ENCODE results near the gene SLC6A7.

Gene SLC6A7

DNA sequence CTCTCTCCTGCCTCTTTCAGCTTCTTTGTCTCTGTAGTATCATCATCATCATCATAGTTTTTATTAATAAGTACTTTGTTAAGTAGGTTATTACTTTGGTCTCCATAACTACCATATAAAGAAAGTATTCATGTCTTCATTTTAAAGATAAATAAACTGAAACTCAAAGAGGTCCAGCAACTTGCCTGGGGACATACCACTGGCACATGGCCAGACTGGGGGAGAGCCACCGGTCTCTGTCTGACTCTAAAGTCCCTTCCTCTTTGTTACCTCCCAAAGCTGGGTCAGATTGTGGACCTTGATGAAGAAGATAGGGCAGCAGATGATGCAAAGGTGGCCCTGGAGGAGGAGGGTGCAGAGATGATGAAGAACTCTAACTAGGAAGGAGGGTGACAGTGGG lies 14.8 kb upstream of the SLC6A7 start:
- DNase-seq = no peak

DNA sequence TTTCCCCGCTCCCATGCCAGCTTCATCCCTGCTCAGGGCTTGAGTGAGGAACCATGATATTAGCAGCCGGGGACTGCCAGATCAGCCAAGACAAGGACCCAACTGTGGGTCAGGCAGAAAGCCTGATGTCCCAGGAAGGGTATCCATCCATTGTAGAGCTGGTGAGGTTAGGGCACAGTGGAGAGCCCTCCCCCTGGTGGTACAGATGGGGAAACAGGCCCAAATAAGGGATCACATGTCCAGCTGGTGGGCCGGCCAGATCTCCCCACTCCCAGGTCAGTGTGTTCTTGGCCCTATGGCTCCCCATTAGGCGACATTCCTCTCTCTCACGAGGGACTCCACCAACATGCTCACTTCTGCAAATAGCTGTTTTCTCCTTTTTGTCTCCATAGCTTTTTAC lies 14.3 kb upstream of the SLC6A7 start:
- no peak for DNase-seq

DNA sequence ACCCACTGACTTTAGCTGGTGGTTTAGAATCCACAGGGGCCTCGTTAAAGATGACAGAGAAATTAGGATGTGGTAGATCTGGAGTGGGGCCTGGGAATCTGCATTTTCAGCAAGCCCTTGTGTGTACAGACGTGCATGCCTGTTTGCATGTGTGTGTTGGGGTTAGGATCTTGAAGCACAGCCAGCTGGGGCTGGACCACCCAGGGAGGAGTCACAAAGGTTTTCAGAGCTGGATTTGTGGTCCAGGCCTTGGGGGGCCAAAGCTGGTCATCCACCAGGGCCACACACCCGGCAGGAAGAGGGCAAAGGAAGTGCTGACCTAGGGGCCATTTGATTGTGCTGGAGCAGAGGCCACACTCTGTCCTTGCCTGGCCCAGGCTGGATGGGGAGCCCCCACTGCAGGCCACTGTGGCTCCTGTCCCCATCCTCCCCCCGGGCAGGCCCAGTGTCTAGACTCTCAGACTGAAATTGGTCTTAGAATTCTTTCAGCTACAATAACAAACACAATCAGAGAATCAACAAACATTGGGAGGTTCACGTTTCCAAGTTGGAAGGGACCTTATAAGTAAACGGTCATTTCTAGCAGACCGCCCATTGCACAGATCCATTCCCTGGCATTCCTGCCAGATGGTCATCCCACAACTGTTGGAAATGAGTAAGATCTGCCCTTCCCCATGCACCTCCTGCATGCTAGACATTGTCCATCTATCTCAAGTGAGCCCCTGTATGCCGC lies 13.0 kb upstream of the SLC6A7 start:
- no peak for DNase-seq

DNA sequence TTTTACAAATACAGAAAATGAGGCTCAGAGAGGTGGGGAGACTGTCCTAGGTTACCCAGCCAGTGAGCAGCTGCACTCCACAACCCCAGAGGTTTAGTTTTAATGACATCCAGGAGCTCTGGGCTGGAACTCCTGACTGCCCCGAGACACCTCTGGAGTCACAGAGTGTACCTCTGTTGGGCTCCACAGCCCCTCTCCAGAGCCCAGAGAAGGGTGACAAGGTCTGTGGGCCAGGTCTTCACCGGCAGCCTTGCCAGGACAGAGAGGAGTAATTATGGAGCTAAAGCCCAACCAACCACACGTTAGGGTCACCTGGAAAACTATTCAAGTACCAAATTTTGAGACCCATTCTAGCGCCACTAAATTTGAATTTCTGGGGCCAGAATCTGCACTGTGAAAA lies 12.1 kb upstream of the SLC6A7 start:
- DNase-seq = no peak

DNA sequence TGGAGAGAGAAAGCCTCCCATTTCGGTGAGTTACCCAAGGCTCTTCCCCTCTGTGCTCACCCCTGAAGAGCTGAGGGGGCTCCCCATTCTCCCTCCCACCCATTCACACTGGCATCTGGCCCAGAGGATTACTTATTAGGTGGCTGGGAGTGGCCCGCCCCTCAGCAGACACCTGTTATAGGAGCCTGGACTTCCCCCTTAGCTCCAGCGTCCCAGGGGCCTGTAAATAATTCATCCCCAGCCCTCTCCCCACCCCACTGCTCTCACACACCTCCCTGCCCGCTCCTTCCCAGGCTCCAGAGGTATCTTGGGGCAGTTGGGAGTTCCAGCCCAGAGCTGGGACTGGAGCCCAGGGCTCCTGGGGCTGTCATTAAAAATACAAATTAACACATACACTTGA lies 11.6 kb upstream of the SLC6A7 start:
- no peak for DNase-seq

DNA sequence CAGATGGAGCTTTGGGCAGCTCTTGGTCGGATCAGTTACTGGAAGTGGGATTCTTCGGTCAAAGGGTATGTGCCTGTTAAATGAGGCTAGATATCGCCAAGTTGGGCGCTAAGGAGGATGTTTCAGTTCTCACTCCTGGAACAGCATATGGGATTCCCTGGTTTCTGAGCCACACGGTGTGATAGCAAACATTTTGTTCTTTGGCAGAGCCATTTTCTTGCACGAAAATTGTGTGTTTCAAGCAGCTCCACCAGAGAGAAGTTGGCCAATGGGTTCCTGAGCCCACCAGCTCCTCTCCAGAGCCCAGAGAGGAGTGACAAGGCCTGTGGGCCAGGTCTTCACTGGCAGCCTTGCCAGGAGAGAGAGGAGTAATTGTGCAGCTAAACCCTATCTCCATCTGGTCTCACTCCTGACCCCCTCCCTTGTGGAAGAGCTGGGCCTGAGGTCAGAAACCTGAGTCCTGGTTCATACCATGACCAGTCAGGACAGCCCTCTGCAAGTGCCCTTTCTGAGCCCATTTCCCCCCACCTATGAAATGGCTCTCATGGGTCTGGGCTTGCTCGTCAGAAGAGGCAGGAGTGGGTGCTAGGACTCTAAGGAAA lies 10.7 kb upstream of the SLC6A7 start:
- no peak for DNase-seq

DNA sequence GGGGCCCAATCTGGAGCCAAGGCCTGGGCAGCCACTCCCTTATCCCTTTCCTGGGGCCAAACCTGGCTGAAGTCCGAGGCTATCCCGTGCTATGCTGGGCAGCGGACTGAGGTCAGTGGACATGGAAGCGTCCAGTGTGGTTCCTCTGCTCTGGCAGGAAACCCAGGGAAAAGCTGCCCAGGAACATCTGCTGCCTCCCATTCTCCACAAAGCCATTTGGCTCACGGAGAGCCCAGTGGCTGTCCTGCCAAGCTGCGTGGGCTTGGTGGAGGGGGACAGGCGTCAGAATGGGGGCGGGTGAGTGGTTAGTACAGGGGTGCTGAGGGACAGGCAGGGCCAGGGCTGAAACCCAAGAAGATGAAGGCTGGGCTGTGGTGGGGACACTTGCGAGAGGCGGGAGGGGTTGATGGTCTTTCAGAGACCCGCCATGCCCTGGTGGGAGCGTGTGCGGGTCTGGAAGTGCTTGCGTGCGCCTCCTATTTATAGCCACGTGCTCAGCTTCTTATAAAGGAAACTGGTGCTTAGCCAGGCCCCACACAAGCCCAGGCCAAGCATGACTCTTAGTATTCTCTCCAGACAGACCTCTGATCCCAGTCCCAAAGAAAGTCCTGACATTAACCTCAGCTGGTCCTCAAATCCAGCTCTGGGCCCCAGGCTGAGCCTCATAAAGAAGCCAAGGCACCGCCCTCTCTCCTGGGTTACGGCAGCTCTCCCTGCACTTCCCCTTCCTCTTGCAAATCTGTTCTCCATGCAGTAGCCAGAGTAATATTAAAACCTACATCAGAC lies 9.4 kb upstream of the SLC6A7 start:
- DNase-seq = no peak

DNA sequence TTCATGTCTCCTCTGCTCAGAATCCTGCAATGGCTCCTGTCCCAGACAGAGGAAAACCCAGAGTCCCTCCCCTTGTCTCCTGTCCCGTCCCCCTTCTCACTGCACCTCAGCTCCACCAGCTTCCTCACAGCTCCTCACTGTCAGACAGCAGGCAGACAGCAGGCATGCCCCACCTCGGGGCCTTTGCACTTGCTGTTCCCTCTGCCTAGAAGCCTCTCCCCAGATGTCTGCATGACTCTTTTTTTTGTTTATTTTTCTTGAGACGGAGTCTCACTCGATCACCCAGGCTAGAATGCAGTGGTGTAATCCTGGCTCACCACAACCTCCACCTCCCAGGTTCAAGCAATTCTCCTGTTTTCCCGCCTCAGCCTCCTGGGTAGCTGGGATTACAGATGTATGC lies 8.8 kb upstream of the SLC6A7 start:
- DNase-seq = no peak

DNA sequence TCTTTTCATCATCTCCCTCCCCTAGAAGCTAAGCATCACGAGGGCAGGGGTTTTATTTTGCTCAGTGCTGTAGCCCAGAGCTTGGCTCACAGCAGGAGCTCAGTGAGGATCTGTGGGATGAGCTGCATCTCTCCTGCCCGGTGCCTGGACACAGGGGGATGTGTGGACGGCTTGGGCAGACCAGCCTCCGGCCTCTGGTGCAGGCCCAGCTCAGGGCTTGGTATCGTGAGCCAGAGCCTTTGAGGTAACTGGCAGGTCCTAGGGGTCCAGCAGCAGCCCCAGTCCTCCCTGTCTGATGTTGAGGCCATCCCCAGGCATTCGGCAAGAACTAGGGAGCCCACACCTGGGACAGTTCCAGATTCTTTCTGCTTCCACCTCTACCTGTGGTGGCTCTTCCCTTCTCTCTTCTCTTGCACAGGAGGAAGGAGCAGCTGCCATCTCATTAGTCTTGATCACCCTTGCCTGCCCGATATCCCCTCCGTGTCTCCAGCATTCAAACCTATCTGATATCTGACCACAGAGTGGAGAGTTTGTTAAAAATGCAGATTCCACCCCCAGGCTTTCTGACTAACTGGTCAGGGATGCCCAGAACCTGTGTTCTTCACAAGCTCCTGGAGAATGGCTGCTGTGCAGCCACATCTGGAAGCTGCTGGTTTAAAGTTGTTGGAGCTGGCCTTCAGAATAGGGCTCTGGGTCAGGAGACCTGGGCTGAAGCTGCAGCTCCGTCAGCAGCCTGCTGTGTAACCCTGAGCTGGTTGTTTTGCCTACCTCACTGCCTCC lies 7.9 kb upstream of the SLC6A7 start:
- DNase-seq = no peak

DNA sequence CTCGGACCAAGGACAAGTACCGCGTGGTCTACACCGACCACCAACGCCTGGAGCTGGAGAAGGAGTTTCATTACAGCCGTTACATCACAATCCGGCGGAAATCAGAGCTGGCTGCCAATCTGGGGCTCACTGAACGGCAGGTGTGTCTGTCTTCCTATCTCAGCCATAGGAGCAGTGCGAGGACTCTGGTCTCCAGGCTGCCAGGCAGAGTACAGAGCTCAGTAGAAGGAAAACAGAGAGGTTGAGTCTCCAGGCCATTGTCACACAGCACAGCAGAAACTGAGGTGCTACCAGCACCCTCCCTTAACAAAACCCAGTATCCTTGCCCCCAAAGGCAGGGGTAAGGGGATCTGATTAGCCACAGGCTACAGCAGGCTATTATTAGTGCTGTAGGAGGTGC lies 7.1 kb upstream of the SLC6A7 start:
- no peak for DNase-seq

DNA sequence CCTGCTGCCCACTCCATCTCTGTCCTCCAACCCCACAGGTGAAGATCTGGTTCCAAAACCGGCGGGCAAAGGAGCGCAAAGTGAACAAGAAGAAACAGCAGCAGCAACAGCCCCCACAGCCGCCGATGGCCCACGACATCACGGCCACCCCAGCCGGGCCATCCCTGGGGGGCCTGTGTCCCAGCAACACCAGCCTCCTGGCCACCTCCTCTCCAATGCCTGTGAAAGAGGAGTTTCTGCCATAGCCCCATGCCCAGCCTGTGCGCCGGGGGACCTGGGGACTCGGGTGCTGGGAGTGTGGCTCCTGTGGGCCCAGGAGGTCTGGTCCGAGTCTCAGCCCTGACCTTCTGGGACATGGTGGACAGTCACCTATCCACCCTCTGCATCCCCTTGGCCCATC lies 6.4 kb upstream of the SLC6A7 start:
- DNase-seq = no peak

DNA sequence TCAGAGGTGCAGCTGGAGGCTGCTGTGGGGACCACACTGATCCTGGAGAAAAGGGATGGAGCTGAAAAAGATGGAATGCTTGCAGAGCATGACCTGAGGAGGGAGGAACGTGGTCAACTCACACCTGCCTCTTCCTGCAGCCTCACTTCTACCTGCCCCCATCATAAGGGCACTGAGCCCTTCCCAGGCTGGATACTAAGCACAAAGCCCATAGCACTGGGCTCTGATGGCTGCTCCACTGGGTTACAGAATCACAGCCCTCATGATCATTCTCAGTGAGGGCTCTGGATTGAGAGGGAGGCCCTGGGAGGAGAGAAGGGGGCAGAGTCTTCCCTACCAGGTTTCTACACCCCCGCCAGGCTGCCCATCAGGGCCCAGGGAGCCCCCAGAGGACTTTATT lies 5.9 kb upstream of the SLC6A7 start:
- no peak for DNase-seq

DNA sequence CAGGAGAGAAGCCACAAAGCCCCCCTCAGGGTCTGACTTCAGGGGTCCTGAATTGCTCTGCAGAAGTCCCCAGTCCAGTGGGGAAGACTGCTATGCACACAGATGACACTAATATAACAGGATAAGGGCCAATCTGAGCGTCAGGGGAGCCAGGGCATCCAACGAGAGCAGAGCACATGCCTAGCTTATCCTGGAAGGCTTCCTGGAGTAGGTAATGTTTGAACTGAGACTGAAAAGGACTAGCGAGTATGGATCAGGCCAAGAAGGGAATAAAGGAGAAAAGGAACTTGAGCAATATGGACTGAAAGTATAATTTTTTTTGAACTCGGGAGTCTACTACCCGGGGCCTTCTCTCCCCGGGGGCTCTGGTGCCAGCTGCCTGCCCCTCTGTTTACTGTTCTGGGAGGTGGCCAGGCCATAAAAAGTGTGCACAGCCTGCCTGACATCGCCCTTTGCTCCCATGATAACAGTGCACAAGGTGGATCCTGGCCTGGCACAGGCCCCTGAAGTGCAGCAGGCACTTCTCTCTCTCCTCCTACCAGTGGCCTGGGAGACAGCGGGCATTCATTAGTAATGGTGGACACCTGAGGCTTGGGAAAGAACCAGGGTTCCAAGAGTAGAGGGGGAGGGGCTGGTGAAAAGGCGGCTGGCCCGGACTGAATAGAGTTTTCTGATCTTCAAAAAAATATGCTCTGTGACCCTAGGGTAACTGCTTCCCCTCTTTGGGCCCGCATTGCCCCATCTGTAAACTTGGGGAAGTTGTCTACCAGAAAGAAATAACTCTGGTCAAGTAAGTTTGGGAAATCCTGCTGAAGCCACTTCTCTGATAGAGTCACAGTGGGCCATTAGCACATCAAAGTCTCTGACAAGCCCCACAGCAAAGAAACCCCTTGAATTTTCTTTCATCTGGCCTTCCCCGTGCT lies 4.6 kb upstream of the SLC6A7 start:
- DNase-seq = no peak

DNA sequence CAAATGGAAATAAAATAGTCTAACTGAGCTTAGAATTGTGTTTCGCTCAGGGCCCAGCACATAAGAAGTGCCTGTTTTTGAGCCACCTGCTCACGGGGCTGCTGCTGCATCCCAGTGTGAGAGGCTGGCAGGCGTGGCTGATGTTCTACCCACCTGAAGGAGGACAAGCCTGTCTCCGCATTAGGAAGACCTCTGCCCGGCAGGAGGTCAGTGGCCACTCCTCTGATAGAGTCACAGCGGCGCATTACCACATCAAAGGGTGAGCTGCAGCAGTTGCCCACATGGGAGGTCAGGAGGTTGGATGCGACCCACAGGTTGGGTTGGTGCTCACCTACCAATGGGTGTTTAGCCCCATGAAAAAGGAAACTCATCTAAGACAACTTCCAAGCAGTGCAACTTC lies 3.7 kb upstream of the SLC6A7 start:
- DNase-seq = no peak

DNA sequence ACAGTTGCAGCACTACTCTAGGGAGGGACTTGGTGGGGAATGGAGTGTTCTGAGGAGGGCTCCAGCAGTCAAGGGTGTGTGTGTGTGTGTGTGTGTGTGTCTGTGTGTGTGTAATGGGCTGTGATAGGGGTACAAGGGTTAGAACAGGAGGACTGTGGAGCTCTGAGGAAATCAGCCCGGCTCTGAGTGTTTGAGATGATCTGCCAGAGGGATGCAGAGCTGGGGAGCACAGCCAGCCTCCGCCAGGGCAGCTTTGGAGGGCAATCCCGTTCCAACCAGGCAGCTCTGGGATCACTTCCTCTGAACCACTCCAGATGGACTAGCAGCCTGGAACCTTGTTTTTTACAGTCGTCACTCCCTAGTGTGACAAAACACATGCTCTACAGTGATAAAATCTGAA lies 3.0 kb upstream of the SLC6A7 start:
- DNase-seq = no peak

DNA sequence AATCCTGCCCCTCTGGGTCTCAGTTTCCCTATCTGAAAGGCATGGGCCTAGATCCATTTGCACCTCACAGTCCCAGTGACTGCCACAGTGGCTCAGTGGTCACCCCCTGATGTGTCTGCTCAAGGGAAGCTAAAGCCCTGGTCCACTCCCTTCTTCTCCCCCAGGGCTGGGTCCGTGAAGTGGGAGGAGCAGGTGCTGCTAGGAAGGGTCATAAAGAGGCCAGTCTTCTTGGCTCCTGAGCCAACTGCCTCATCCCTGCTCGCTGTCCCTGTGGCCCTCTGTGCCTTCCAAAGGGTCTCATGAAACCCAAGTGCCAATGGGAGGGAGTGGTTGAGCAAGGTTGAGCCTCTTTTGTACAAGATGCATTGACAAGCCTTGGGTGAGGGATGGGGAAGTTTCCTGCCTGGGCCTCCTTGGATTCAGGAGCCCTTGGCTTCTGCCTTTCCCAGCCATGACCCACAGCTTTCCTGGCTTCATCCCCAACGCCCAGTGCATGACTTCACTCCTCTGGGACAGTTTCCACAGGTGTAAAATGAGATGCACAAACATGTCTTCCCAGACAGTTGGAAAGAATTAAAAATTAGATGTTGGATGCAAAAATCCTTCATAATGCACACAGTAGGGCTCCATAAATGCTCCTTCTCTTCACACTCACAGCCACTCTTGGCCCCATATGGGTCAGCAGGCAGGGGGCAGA lies 1.6 kb upstream of the SLC6A7 start:
- DNase-seq = no peak

DNA sequence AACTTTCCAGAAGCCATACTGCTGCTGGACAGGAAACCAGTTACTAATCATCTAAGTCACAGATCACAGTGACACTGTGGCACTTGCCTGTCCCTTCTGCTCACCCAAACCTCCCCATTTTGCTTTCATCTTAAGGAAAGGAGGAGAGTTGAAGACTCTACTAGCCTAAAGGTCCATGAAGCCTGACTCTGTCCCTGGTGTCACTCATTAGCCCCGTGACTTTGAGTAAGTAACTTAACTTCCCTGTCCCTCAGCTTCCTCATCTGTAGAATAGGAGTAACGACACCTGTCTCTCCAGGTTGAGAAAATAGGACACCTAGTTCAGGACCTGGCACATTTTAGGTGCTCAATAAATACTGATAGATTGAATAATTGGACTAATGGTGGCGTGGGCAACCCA lies 536 bp upstream of the SLC6A7 start:
- no peak for DNase-seq

DNA sequence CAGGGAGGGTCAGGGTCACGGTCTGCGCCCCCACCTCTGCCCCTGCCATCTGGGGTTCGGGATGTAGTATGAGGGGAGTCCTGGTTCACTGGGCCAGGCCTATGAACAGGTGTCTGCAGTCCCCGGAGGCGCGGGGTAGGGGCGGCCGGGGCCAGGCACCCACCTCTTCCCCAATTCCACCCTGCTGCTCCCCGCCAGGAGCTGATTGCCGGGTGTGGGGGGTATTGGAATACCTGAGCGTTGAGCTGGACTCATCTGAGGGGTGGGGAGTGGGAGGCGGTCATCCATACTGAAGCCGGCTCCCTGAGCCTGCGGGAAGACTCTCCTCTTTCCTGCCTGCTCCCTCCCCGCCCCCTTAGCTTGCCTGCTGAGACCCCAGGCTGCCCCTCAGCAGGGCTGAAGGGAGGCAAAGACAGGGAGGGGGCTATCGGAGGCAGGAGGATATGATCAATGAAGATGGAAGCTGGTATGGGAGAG lies 679 bp downstream of the SLC6A7 start:
- no peak for DNase-seq

DNA sequence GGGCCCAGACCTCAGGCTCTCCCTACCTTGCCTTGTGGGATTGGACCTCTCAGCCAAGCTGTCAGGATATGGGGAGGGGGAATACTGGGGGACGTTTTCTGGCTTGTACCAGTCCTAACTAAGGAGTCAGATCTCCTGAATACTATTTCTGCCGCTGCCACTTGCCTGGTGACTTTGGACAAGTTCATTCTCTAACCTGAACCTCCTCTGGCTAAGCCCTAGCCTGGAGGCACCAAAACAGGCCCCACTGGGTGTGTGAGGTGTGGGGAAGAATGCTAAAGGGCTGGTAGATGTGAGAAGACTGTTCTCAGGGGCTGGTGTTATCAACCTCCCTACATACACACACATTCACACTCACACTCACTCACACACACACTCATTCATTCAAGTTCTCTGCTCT lies 1.1 kb downstream of the SLC6A7 start:
- DNase-seq = no peak

DNA sequence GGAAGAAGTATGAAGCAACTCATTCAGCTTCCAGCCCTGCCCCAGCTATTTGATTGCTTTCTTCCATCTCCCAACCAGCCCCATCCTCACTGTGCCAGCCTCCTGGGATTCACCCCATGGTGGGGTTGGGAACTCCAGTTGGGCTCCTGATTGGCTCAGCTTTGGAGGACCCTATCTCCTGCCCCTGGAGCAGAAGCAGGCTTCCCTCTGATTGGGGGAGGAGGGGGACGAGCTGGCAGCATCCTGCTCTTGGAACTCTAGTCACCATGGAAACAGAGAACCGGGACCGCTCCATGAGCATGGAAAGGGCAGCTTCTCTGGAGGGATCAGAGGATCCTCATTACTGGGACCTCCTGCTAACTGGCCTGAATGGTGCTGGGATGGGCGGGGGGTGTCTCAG lies 2.6 kb downstream of the SLC6A7 start:
- DNase-seq = no peak

DNA sequence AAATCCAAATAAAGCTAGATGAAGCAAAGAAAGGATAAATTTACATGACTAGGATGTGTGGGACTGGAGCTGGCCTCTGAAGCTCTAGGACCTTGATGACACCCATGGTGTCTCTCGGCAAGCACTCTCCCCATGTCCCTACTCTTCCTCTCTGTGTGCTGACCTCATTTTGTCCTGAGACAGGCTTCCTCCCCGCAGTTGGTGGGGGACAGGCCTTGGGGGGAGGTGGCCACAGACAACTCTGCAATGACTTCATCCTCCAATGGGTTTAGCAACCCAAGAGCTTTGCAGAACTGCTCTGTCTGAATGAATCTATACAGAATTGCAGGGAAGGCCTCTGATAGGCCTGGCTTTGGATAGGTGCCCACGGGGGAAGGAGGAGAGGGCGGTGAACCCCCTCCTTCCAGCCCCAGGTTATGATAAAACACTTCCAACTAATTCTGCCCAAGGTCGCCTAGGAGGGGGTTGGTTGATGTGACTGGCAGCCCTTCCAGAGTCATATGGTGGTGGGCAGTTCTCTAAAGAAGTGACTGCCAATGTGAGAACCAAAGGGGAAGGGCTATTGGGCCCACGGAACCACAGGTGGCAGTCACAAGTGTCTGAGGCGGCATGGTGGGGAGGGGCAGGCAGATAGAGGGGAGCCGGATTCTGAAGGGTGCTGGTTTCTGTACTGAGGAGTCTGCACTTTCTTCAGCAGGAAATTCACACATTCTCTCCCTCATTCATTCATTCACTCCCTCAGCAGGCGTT lies 6.0 kb downstream of the SLC6A7 start:
- DNase-seq = no peak
